SH-SY5Y (cell line): ENCODE measurements around the gene ILF3.

Experiments
- GATA2 ChIP-seq: IDR thresholded peaks from 2 replicates; pipeline ENCODE4 v1.6.1; 2011; ENCODE audit warnings: mild to moderate bottlenecking, low read depth, low read length
- GATA3 ChIP-seq: IDR thresholded peaks from 2 replicates; pipeline ENCODE4 v1.6.1; 2011; ENCODE audit warnings: low read depth, mild to moderate bottlenecking, low read length, moderate library complexity

The ILF3 gene

DNA sequence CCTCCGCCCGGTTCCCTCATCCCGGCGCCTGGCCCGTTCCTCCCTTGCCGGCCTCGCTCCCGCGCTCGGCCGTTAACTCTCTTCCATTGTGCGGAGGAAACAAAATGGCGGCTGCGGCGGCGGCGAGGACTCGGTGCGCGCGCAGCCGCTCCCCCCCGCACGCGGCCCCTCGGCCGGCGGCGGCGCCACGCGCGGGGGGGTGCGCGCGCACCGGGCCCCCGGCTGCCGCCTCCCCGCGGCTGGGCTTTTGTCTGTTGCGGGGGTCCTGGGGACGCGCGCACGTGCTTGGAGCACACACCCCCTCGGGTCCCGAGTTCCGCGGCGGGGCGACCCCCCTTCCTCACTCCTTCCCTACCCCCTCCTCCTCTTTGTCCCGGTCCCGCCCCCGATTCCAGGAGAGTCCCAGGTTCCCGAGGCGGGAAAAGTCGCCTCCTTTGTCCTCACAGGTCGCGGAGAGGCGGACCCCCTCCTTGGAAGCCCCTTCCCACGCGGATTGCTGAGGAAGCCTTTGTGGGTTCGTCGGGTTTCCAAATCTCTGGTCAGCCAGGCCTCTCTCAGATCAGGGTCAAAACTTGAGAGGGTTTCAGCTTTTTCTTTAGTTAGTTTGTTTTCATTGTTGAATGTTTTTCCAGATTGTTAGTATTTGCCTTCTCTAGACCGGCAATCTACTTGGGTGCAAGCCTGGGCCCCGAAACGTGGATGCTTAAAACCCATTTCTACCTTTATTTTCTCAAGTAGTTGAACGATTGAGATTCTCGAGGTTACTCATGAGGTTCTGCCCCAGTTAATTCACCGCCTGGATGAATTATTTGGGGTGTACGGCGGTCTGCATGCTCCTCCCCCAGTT lies 687 bp downstream of the ILF3 start:
- no peak for TF ChIP-seq GATA3
- no peak for TF ChIP-seq GATA2

DNA sequence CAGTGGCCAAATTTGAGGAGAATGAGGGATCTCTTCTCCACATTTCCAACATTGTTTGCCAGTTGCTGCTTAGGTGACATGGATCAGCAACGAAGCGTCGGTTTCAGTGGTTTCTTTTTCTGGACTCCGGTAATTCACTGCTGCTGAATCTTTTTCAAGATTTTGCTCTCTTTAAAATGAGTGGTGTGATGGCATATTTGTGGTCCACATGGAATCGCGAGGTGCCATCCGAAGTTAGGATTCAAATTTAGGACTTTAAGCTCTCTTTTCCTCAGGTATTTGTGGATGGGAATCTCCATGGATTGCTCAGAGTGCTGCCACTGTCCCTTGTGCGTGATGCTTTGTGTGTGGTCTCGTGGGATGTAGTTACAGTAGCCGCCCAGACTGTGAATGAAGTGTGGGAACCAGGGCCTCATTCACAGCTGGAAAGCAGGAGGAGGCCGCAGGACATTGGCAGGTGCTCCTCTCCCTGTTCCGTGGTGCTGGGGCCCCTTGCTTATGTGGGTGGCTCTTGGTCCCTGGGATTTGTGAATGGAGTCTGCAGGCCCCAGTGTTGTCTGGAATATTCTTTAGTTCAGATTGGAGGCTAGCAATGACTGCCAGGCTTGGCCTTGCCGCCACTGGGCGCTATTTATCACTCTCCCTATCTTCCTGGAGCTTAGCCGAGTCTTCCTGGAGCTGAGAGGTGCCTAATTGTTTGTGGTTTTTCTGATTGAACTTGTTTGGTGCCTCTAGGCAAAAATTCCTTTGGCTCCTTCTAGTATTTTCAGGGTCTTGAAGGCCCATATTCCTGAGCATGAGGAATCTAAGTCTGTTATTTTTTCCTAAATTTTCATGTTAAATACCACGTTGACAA lies 1.5 kb downstream of the ILF3 start:
- TF ChIP-seq GATA3 = no peak
- peak; percentile 53; the same call in 1 of the 2 replicates for TF ChIP-seq GATA2

DNA sequence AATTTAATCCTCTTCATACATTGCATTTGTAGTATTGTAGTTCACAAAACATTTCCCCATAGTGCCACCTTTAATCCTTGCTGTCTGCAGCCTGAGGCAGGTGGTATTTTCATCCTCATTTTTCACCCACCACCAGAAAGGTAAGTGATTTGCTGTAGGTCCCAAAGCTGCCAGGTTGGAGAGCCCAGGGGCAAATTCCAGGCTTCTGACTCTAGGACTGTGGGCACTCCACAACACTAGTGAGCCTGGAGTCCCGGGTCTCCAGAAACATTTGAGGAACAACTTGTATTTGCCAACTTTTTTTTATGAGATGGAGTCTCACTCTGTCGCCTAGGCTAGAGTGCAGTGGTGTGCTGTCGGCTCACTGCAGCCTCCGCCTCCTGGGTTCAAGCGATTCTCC lies 6.2 kb downstream of the ILF3 start:
- TF ChIP-seq GATA2 (no peak), GATA3 (no peak)

DNA sequence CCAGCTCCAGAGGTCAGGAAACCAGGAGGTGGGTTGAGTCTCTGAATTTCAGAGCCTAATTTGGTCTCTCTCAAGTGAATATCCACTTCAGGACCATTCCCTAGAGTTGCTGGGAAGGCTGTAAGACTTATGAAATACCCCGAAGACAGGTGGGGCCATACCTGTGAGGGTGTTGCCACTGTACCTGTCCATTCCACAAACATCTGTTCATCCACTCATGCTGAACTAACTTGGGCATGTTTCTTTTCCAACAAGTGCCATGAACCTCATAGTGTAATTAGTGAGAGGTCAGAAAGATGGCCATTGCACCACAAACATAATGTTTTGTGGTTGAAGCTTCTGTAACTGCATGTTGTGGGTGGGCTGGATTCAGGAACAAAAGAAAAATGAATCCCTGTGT lies 7.8 kb downstream of the ILF3 start:
- TF ChIP-seq GATA3 (no peak), GATA2 (no peak)

DNA sequence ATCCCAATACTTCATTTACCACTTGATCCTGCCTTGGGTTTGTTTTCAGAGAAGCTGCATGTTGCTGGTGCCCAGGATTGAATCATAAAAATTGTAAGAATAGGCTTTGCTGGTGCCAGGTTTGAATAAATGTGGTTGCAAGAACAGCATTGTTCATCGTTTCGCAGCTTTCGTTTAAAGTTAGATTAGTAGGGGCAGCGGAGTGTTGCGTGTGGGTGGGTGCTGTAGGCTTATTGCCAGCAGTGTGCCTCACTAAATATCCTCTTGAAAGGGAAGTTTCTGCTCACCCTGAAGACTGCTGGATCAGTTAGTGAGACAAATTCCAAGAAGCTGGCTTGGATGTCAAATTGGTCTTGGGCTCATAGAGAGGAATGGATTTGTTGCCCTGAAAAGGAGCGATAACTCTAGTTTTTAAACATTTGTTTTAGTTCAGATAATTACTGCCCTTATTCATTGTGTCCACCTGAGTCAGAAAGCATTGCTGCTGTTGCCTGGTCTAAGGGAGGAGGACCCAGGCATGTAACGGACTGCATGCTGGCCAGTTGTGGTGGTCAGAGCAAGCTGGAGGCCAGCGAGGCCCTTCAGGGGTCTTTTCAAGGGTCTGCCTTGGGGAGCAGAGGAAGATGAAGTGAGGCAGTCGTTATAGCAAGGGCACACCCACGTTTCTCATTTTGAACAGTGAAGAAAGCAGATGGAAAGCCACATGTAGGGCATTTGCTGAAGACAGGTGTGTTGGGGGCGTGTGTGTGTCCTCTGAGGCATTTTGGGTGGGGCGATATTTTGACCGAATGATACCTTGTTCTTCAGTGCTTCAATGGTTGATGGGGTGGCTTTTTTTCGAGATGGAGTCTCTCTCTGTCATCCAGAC lies 8.5 kb downstream of the ILF3 start:
- no peak for TF ChIP-seq GATA3
- TF ChIP-seq GATA2 = no peak

DNA sequence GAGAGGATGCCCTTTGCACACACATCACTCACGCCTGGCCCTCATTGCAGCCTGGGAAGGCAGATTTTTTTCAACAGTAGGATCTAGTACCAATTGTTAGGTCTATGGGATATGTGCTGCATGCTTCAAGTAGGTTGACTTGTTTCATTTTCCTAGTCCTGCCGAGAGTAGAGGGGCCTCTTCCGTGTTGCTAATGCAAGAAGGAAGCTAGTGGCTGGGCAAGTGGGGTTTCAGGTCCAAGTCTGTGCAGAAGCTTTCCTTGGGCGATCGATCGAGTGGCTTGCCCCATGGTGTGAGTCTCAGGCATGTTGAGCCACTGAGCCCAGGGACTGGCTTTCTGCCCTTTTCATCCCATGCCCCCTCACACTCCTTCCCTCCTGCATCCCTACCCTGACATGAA lies 13.7 kb downstream of the ILF3 start:
- TF ChIP-seq GATA2 = no peak
- TF ChIP-seq GATA3 = no peak

DNA sequence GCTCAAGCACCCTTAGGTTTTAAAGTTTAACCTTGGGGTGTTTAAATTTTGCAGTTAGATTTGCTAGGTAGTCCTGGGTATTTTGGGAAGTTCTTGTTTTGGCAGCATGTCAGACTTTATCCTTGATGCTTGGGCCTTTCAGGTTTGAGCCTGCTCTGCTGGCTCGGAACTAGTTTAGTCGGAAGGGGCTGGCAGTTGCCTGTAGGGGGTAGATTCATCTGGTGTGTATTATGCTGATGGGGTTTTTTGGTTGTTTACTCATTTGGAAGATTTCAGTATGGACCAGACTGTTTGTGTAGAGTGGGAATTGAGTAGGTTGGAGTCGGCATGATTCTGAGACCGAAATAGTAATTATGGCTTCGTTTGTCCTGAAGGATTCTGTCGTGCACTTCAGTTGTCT lies 15.1 kb downstream of the ILF3 start:
- TF ChIP-seq GATA3 = no peak
- no peak for TF ChIP-seq GATA2

DNA sequence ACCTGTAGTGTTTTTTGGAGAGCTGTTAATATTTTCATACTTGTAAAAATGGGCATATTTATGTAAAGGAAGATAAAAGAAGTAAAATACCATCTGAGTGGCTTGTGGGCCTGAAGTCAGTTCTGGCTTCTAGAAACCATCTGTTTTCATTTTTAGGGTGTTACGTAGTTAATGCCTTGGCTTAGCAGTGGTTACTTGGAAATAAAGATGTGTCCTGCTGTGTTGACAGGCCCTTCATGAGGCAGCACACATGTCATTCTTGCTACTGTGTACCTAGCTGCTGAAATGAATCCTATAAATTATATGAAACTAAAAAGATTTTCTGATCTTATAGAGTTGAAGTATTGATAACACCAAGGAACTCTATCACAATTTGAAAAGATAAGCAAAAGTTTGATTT lies 16.0 kb downstream of the ILF3 start:
- no peak for TF ChIP-seq GATA2
- TF ChIP-seq GATA3 = no peak

DNA sequence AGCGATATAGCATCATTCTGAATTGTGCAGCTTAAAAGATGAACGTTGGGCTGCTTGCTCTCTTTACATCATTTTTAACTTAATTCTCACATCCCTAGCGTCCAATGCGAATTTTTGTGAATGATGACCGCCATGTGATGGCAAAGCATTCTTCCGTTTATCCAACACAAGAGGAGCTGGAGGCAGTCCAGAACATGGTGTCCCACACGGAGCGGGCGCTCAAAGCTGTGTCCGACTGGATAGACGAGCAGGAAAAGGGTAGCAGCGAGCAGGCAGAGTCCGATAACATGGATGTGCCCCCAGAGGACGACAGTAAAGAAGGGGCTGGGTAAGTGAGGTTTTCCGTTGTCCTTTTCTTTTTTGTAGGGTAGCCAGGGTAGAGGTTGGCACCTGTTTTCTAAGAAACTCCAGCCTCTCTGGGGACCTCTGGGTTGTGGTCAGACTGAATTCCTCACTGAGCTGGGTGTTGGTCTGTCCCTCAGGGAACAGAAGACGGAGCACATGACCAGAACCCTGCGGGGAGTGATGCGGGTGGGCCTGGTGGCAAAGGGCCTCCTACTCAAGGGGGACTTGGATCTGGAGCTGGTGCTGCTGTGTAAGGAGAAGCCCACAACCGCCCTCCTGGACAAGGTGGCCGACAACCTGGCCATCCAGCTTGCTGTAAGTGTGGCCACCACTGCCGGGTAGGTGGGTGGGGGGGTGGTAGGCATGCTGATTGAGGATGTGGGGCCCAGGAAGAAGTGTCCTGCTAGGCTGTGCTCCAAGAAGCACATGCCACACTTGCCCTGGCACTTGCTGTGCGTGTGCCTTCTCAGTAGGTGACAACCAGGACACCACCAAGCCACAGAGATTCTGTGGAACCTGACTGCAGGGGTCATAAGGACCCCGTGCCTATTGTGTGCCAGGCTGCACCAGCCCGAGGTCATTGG lies 17.0 kb downstream of the ILF3 start:
- TF ChIP-seq GATA3 (no peak), GATA2 (no peak)

DNA sequence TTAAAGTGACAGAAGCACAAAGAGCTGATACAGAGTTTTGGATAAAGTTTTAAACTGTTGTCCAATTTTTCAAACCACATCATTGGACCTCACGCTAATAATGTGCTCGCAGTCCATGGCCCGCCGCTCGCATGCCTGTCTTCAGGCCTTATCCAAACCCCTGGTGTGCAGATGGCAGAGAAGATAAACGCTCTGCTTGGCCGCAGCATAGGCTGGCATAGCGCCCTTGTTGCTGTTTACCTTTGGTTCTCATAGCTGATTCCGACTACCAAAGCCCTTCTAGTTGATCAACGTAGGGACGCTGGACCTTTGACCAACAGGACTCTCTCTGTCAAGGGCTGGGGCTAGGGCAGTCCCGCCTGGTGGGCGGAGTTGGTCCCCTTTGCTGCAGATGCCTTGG lies 23.6 kb downstream of the ILF3 start:
- TF ChIP-seq GATA3 (no peak), GATA2 (peak; percentile 18; the same call in 1 of the 2 replicates)

DNA sequence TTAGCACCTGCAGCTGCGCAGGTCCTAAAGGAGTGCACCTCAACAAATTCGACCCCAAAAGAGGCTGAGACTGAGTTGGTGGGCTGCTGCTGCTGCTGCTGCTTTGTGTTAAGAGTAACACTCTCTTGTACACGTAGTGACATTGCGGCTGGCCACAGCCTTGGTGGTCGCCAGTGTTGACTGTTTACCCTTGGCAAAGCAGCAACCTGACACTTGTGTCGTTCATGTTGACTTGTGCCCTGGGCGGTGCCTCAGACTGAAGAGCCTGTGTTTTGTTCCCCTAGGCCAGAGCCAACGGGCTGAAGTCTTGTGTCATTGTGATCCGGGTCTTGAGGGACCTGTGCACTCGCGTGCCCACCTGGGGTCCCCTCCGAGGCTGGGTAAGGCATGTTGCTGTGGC lies 24.7 kb downstream of the ILF3 start:
- TF ChIP-seq GATA3 (no peak), GATA2 (no peak)

DNA sequence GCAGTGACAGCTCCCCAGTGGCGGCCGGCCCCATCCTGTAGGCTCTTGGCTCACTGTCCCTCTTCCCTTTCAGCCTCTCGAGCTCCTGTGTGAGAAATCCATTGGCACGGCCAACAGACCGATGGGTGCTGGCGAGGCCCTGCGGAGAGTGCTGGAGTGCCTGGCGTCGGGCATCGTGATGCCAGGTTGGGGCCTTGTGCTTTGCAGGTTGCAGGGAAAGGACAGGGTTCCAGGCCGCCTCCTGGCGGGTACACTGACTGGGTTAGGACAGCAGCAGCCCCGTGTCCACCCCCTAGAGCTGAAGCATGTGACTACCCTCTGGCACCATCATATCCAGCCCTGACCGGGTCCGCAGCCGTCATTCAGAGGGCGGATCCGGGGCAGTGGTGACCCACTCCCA lies 25.6 kb downstream of the ILF3 start:
- no peak for TF ChIP-seq GATA3
- no peak for TF ChIP-seq GATA2

DNA sequence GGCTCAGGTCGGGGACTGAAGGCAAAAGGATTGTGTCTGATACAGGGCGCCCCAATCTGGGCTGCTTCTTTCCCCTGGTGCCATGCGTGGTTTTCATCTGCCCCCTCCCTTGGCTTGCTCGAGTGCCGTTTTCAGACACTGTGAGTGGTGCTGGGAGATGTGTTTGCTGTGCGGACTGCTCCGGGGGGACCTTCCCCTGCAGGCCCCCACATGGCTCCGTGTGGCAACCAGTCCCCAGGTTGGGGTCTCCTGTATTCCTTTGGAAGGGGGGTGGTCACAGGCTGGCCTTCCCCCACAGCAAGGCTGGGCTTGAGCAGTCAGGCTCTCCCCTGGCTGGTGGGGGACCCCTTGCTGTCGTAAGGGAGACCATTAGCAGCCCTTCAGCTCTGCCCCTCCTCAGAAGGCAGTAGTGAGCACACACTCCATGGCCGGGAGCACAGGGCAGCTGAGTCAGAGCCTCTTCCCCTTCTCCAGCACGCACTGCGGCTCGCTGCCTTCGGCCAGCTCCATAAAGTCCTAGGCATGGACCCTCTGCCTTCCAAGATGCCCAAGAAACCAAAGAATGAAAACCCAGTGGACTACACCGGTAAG lies 26.5 kb downstream of the ILF3 start:
- TF ChIP-seq GATA3 (no peak), GATA2 (no peak)

DNA sequence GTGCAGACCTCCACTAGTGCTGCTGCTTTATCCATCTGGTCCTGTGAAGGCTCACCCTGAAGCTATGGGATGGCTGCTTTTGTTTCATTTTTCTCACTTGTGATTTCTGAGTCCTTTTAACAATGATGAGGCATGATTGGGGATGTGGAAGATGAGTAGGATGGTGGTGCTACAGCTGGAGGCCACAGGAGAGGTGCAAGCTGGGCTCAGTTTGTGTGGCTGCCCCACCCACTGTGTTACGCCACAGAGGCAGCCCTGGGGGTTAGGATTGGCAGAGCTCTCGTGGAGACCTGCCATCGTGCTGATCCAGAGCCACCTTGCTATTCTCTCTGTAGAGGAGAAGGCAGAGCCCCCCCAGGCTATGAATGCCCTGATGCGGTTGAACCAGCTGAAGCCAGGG lies 27.5 kb downstream of the ILF3 start:
- TF ChIP-seq GATA2 (no peak), GATA3 (no peak)
